ENCODE measurements around the gene SLC22A7.
"Not testable (repeated sequence)": the region's sequence is repeated elsewhere in the genome, so short reads cannot be mapped to it uniquely, and the experiment has no call there.

Gene SLC22A7

GRCh38 chr6:43347444-43347843 lies 49.4 kb downstream of the SLC22A7 start:
- in situ Hi-C loops (cut with HindIII; ENCODE audit: low sequenced_read_pairs), result no loop called here
- no peak for DNase-seq (ENCODE audit: low read depth)
- no peak for TF ChIP-seq CTCF (IDR thresholded peaks at IDR 0.05; ENCODE audit: low read depth, low read length, missing control alignments)
- no peak overlapping the region for H3K4me3 ChIP-seq (ENCODE audit: low read depth, low read length)

DNA sequence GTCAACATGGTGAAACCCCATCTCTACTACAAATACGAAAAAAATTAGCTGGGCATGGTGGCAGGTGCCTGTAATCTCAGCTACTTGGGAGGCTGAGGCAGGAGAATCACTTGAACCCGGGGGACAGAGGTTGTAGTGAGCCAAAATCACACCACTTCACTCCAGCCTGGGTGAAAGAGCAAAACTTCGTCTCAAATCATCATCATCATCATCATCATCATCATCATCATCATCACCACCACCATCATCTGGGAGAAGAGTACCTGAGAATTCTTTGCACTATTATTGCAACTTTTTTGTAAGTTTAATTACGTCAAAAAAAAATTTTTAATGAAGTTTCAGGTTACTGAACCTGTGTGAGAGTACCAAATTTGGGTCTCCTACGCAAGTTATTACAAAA lies 53.9 kb downstream of the SLC22A7 start:
- H3K4me3 ChIP-seq (ENCODE audit: low read depth, low read length); DNase-seq (ENCODE audit: low read depth); in situ Hi-C loops (cut with HindIII; ENCODE audit: low sequenced_read_pairs): not testable (repeated sequence)

Measured in astrocyte of the cerebellum (primary cell).